HepG2 (cell line): ENCODE results near the gene DENND4B.

Source experiments
- ARID3A ChIP-seq: IDR thresholded peaks from 2 replicates; pipeline ENCODE4 v1.6.1; 2012; ENCODE audit warnings: low read depth, low read length, improper control_type of control experiment
- CTCF ChIP-seq: sonication (generic); formaldehyde crosslinking; IDR thresholded peaks from 2 replicates; pipeline ENCODE4 v1.5.0; 2020; ENCODE audit warnings: mild to moderate bottlenecking, missing genetic modification reagents, moderate library complexity
- HDAC2 ChIP-seq: sonication (generic); formaldehyde crosslinking; IDR thresholded peaks from 2 replicates; pipeline ENCODE4 v1.4.0; 2020; ENCODE audit warnings: missing genetic modification reagents
- NR2C2 ChIP-seq: sonication (generic); formaldehyde crosslinking; IDR thresholded peaks from 2 replicates; pipeline ENCODE4 v1.4.0; 2020; ENCODE audit warnings: missing genetic modification reagents, mild to moderate bottlenecking, moderate library complexity, borderline replicate concordance
- PITX1 ChIP-seq: sonication (generic); formaldehyde crosslinking; IDR thresholded peaks from 2 replicates; pipeline ENCODE4 v1.5.1; 2020; ENCODE audit warnings: mild to moderate bottlenecking, missing genetic modification reagents
- POLR2A ChIP-seq, 2 experiments: IDR thresholded peaks; 2 replicates each; pipeline ENCODE4 v1.6.1; 2011; ENCODE audit warnings: low read depth in 2 of 2, low read length in 2 of 2, mild to moderate bottlenecking in 1 of 2, moderate library complexity in 1 of 2; ENCODE audit not compliant: insufficient read depth in 1 of 2
- SPEN ChIP-seq: sonication (generic); formaldehyde crosslinking; IDR thresholded peaks from 2 replicates; pipeline ENCODE4 v1.5.1; 2020; ENCODE audit warnings: low read depth, mild to moderate bottlenecking, missing genetic modification reagents
- TRAFD1 ChIP-seq: sonication (generic); formaldehyde crosslinking; IDR thresholded peaks from 2 replicates; pipeline ENCODE4 v1.5.1; 2020; ENCODE audit warnings: missing genetic modification reagents, mild to moderate bottlenecking, borderline replicate concordance
- ZIK1 ChIP-seq: sonication (generic); formaldehyde crosslinking; IDR thresholded peaks from 2 replicates; pipeline ENCODE4 v1.5.0; 2020; ENCODE audit warnings: mild to moderate bottlenecking, low read depth, missing genetic modification reagents, borderline replicate concordance
- ZMYM3 ChIP-seq: sonication (generic); formaldehyde crosslinking; IDR thresholded peaks from 2 replicates; pipeline ENCODE4 v1.5.1; 2020; ENCODE audit warnings: mild to moderate bottlenecking, missing genetic modification reagents
- ZNF383 ChIP-seq: sonication (generic); formaldehyde crosslinking; IDR thresholded peaks from 2 replicates; pipeline ENCODE4 v1.4.0; 2020; ENCODE audit warnings: missing genetic modification reagents, mild to moderate bottlenecking, borderline replicate concordance
- ZNF572 ChIP-seq: sonication (generic); formaldehyde crosslinking; IDR thresholded peaks from 2 replicates; pipeline ENCODE4 v1.5.1; 2020; ENCODE audit warnings: mild to moderate bottlenecking, missing genetic modification reagents
- ZNF777 ChIP-seq: sonication (generic); formaldehyde crosslinking; IDR thresholded peaks from 2 replicates; pipeline ENCODE4 v1.4.0; 2020; ENCODE audit warnings: missing genetic modification reagents

- TF ChIP-seq TRAFD1 (no peak), POLR2A (IDR thresholded peaks at IDR 0.05; ENCODE audit: insufficient read depth in 1 of 2, low read depth in 2 of 2, low read length in 2 of 2) (no peak), ZIK1 (CRISPR knock-in tag) (no peak), ZNF572 (no peak), HDAC2 (no peak), ZNF777 (CRISPR knock-in tag) (no peak), ARID3A (no peak), NR2C2 (CRISPR knock-in tag) (no peak), SPEN (no peak), PITX1 (CRISPR knock-in tag) (no peak), CTCF (CRISPR knock-in tag) (peak; percentile 33), ZMYM3 (no peak), ZNF383 (no peak)
Observed at GRCh38 chr1:153919876-153920852, 26.4 kb downstream of the DENND4B start.
